Measurements from ENCODE around the gene TM7SF2.
A peak's percentile ranks its signal among the peaks of the same experiment; 100 is the strongest.

Gene TM7SF2

DNA sequence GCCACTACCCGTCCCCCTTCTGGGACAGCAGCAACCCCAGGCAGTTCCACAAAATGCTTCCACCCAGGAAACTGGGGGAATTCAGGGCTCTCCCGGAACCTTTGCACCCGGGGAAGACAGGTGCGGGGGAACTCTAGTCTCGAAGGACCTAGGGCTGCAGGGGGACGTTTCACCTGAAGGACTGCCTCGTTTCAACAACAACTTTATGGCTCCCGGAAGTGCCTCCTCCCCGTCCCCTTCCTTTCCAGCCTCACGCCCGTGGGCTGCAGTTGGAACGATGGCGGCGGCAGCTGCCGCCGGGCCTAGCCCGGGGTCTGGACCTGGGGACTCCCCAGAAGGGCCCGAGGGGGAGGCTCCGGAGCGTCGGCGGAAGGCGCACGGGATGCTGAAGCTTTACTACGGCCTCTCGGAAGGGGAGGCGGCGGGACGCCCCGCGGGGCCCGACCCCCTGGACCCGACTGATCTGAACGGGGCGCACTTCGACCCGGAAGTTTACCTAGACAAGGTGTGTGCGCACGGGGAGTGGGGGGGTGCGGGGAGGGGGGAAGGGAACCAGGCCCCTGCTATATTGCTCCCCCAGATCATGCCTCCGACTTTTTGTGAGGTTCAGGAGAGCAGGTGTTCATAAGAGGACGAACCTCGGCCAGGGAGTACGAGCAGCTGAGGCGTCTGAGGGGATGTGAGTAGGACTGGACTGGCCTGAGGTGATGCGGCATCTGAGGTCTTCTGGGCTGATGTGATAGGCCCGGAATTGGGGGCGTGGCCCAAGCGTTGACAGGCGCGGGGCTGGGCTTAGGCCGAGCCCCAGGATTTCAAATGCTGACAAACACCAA is 15.5 kb upstream of the TM7SF2 start, which contains the start of gene VPS51:
VPS51 (plus strand) TSS at position 241 of the 833 bp plus-strand sequence; CDS start at position 278, 37 bp downstream.
- TF ChIP-seq, protein P1, sequence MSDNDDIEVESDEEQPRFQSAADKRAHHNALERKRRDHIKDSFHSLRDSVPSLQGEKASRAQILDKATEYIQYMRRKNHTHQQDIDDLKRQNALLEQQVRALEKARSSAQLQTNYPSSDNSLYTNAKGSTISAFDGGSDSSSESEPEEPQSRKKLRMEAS (IDR thresholded peaks at IDR 0.05; ENCODE audit: low read depth, low read length), result peak; percentile 69
- TF ChIP-seq MYC (IDR thresholded peaks at IDR 0.05; ENCODE audit: low read depth, low read length) (peak; percentile 90), POLR2A (IDR thresholded peaks at IDR 0.05; ENCODE audit: extremely low read depth, insufficient read length) (peak; percentile 78)
- TF ChIP-seq, protein P2, sequence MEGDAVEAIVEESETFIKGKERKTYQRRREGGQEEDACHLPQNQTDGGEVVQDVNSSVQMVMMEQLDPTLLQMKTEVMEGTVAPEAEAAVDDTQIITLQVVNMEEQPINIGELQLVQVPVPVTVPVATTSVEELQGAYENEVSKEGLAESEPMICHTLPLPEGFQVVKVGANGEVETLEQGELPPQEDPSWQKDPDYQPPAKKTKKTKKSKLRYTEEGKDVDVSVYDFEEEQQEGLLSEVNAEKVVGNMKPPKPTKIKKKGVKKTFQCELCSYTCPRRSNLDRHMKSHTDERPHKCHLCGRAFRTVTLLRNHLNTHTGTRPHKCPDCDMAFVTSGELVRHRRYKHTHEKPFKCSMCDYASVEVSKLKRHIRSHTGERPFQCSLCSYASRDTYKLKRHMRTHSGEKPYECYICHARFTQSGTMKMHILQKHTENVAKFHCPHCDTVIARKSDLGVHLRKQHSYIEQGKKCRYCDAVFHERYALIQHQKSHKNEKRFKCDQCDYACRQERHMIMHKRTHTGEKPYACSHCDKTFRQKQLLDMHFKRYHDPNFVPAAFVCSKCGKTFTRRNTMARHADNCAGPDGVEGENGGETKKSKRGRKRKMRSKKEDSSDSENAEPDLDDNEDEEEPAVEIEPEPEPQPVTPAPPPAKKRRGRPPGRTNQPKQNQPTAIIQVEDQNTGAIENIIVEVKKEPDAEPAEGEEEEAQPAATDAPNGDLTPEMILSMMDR (IDR thresholded peaks at IDR 0.05; ENCODE audit: low read depth, low read length), result no peak
- H3K4me3 ChIP-seq (ENCODE audit: low read depth, low read length), result peak within 1 kb of the TSS; percentile 92
- DNase-seq (ENCODE audit: low read depth), result peak; percentile 95

DNA sequence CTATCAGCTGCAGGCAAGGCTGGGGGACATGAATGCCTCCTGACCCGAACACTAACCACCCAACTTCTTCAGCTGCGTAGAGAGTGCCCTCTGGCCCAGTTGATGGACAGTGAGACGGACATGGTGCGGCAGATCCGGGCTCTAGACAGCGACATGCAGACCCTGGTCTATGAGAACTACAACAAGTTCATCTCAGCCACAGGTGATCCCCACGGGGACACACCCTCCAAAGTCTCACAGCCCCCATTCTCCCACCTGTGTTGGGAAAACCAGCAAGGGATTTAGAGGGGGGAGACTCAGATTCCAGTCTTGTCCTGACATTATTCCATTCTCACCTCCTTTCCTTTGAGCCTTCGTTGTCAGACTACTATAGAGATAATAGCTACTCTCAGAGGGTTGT is 14.7 kb upstream of the TM7SF2 start:
- no peak for DNase-seq (ENCODE audit: low read depth)
- no peak for TF ChIP-seq MYC (IDR thresholded peaks at IDR 0.05; ENCODE audit: low read depth, low read length)
- peak overlapping the region; percentile 92 for H3K4me3 ChIP-seq (ENCODE audit: low read depth, low read length)

DNA sequence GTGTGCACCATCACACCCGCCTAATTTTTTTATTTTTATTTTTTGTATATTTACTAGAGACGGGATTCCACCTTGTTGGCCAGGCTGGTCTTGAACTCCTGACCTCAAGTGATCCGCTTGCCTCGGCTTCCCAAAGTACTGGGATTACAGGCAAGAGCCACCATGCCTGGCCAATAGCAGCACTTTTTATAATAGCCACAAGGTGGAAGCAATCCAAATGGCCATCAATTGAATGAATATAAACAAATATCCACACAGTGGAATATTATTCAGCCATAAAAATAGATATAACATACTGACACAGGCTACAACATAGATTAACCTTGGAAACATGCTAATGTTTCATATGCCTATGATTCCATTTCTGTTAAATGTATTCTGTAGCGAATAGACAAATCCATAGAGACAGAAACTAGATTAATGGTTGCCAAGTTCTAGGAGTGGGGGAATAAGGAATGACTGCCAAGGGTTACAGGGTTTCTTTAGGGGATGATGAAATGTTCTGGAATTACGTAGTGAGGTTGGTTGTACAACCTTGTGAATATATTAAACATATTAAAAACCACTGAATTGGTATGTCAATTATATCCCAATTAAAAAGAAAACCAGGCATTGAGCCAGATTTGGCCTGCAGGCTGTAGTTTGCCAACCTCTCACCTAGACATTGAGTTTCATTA is 10.9 kb upstream of the TM7SF2 start:
- H3K4me3 ChIP-seq (ENCODE audit: low read depth, low read length), result no peak overlapping the region
- no peak for DNase-seq (ENCODE audit: low read depth)

DNA sequence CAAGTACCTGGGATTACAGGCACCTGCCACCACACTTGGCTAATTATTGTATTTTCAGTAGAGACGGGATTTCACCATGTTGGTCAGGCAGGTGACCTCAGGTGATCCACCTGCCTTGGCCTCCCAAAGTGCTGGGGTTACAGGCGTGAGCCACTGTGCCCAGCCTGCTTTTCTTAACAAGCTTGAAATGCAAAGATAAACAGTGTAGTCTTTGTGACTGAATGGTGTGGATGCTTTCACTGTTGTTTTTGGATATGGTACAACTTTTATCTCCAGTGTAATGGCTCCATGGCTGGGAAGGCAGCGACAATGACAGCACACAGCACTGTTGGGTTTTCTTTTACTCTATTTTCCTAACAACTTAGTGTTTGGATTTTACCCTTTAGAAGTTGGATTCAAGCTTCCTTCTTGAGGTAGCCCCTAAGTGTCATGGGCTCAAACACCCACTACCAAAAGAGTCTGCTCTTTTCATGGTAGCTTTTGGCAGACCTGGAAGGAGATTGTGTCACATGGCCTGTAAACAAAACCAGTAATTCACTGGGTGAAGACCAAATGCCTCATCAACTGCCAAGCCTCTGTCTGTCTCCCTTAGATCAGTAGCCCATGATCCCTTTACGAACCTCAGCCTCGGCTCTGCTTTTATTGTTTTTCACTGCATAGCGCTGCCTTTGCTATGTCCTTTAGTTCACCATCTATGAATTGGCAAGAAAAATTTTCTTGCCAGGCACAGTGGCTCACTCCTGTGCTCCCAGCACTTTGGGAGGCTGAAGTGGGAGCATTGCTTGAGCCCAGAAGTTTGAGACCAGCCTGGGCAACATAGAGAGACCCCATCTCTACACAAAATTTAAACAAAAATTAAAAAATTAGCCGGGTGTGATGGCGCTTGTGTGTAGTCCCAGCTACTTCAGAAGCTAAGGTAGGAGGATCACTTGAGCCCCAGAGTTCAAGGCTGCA is 9.3 kb upstream of the TM7SF2 start:
- TF ChIP-seq, protein P2 (IDR thresholded peaks at IDR 0.05; ENCODE audit: low read depth, low read length), result no peak
- TF ChIP-seq, protein P1 (IDR thresholded peaks at IDR 0.05; ENCODE audit: low read depth, low read length), result no peak
- TF ChIP-seq POLR2A (IDR thresholded peaks at IDR 0.05; ENCODE audit: extremely low read depth, insufficient read length), result no peak
- no peak for TF ChIP-seq MYC (IDR thresholded peaks at IDR 0.05; ENCODE audit: low read depth, low read length)
- no peak for DNase-seq (ENCODE audit: low read depth)
- H3K4me3 ChIP-seq (ENCODE audit: low read depth, low read length), result no peak overlapping the region

More for the DNA sequence above, 10.9 kb upstream of the TM7SF2 start:
- TF ChIP-seq, protein P1 (IDR thresholded peaks at IDR 0.05; ENCODE audit: low read depth, low read length), result no peak
- TF ChIP-seq, protein P2 (IDR thresholded peaks at IDR 0.05; ENCODE audit: low read depth, low read length), result peak; percentile 11
- TF ChIP-seq POLR2A (IDR thresholded peaks at IDR 0.05; ENCODE audit: extremely low read depth, insufficient read length) (no peak), MYC (IDR thresholded peaks at IDR 0.05; ENCODE audit: low read depth, low read length) (no peak)

DNA sequence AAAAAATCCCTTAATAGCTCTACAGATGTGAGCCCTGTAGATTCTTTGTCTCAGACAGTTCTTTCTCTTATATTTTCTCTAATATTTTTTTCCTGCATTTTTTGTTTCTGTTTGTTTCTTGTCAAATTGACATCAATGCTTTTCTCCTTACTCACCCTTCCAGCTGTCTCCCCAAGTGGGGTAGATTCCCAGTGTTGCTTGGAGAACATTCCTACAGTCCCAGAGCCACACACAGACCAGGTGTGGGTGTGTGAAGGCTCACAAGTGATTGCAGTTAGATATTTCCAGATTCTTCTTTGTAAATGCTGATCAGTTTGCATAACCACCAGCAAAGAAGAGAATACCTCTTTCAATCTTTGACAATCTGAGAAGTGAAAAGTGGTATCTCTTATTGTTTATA is 8.2 kb upstream of the TM7SF2 start:
- no peak for DNase-seq (ENCODE audit: low read depth)
- H3K4me3 ChIP-seq (ENCODE audit: low read depth, low read length), result no peak overlapping the region
- no peak for TF ChIP-seq POLR2A (IDR thresholded peaks at IDR 0.05; ENCODE audit: extremely low read depth, insufficient read length)
- TF ChIP-seq, protein P2 (IDR thresholded peaks at IDR 0.05; ENCODE audit: low read depth, low read length), result no peak
- TF ChIP-seq, protein P1 (IDR thresholded peaks at IDR 0.05; ENCODE audit: low read depth, low read length), result no peak
- no peak for TF ChIP-seq MYC (IDR thresholded peaks at IDR 0.05; ENCODE audit: low read depth, low read length)
